ENCODE results near the gene C6orf136. TPM values are rescaled to one million over a fixed set of nuclear protein-coding genes. Genes with fewer than 3 reads are reported as not detected.

C6orf136 gene
- total and polyA plus RNA-seq, 2 donors from 2014 or later: 27.4 to 45.6 TPM

- H3K4me1 ChIP-seq (ENCODE audit: control insufficient read depth in 2 of 3, insufficient read depth in 2 of 3, low read depth in 1 of 3, low read length in 3 of 3): no peaks in the 10 kb centered on the region
- no peak overlapping the region for H3K9ac ChIP-seq (ENCODE audit: low read length in 3 of 3)
- no peaks in the 10 kb centered on the region for H3K27me3 ChIP-seq (ENCODE audit: control insufficient read depth, insufficient read depth, low read length)
- intact Hi-C loops (cut with DNase I): no loop called here
- H3K27ac ChIP-seq (ENCODE audit: low read depth in 2 of 2, low read length in 2 of 2): no peak overlapping the region
- peaks cover 31 to 54% (median 51%) of the 10 kb centered on the region in 3 donors for H3K36me3 ChIP-seq (ENCODE audit: control insufficient read depth in 2 of 3, insufficient read depth in 3 of 3, low read length in 3 of 3)
- no peak for TF ChIP-seq CTCF (IDR thresholded peaks at IDR 0.05; ENCODE audit: borderline replicate concordance, extremely low read depth, insufficient read depth)
- no peak for DNase-seq
- H3K9me3 ChIP-seq (ENCODE audit: control insufficient read depth in 2 of 3, insufficient read depth in 1 of 3, low read length in 3 of 3): no peaks in the 10 kb centered on the region
- H3K4me3 ChIP-seq (ENCODE audit: low read length in 3 of 3): no peak overlapping the region
- FAIRE-seq: no peak
Measured at GRCh38 chr6:30601436-30601814, 45.5 kb upstream of the C6orf136 start.

GRCh38 chr6:30601815-30602641 is 44.9 kb upstream of the C6orf136 start:
- DNase-seq (no peak), FAIRE-seq (no peak)
- no peaks in the 10 kb centered on the region for H3K9me3 ChIP-seq (ENCODE audit: control insufficient read depth in 2 of 3, insufficient read depth in 1 of 3, low read length in 3 of 3)
- TF ChIP-seq CTCF (IDR thresholded peaks at IDR 0.05; ENCODE audit: borderline replicate concordance, extremely low read depth, insufficient read depth): no peak
- intact Hi-C loops (cut with DNase I): no loop called here
- no peaks in the 10 kb centered on the region for H3K27me3 ChIP-seq (ENCODE audit: control insufficient read depth, insufficient read depth, low read length)
- H3K4me3 ChIP-seq (ENCODE audit: low read length in 3 of 3): no peak overlapping the region
- H3K36me3 ChIP-seq (ENCODE audit: control insufficient read depth in 2 of 3, insufficient read depth in 3 of 3, low read length in 3 of 3): peaks cover 33 to 60% (median 56%) of the 10 kb centered on the region in 3 donors
- H3K9ac ChIP-seq (ENCODE audit: low read length in 3 of 3): no peak overlapping the region
- no peak overlapping the region for H3K27ac ChIP-seq (ENCODE audit: low read depth in 2 of 2, low read length in 2 of 2)
- H3K4me1 ChIP-seq (ENCODE audit: control insufficient read depth in 2 of 3, insufficient read depth in 2 of 3, low read depth in 1 of 3, low read length in 3 of 3): no peaks in the 10 kb centered on the region

- H3K9me3 ChIP-seq (ENCODE audit: control insufficient read depth in 2 of 3, insufficient read depth in 1 of 3, low read length in 3 of 3): no peaks in the 10 kb centered on the region
- no peaks in the 10 kb centered on the region for H3K4me1 ChIP-seq (ENCODE audit: control insufficient read depth in 2 of 3, insufficient read depth in 2 of 3, low read depth in 1 of 3, low read length in 3 of 3)
- no peak for FAIRE-seq
- intact Hi-C loops (cut with DNase I): no loop called here
- DNase-seq: no peak
- no peak overlapping the region for H3K4me3 ChIP-seq (ENCODE audit: low read length in 3 of 3)
- H3K36me3 ChIP-seq (ENCODE audit: control insufficient read depth in 2 of 3, insufficient read depth in 3 of 3, low read length in 3 of 3): peaks cover 40 to 79% (median 63%) of the 10 kb centered on the region in 3 donors
- no peak overlapping the region for H3K9ac ChIP-seq (ENCODE audit: low read length in 3 of 3)
- H3K27ac ChIP-seq (ENCODE audit: low read depth in 2 of 2, low read length in 2 of 2): no peak overlapping the region
- no peaks in the 10 kb centered on the region for H3K27me3 ChIP-seq (ENCODE audit: control insufficient read depth, insufficient read depth, low read length)
- TF ChIP-seq CTCF (IDR thresholded peaks at IDR 0.05; ENCODE audit: borderline replicate concordance, extremely low read depth, insufficient read depth): no peak
Measured at GRCh38 chr6:30603961-30604360, 43.0 kb upstream of the C6orf136 start.

All from kidney (tissue), 14 donors.